Osteoblast (primary cell): ENCODE measurements around the gene DPP4. TPM values are rescaled to one million over a fixed set of nuclear protein-coding genes. Genes with fewer than 3 reads are reported as not detected.
A peak's percentile ranks its signal among the peaks of the same experiment; 100 is the strongest.

Experiments used
- DNase-seq: peaks from one replicate; pipeline ENCODE4 v3.0.0; 2011; ENCODE audit warnings: low spot score, mixed read lengths; ENCODE audit not compliant: insufficient read length; ENCODE audit errors: missing footprints
- H2AFZ ChIP-seq: 2 replicates; pipeline ENCODE4 v1.6.0; 2011; ENCODE audit warnings: mild to moderate bottlenecking, low read length
- H3K27ac ChIP-seq: 2 replicates; pipeline ENCODE4 v1.5.1; 2011; ENCODE audit warnings: mild to moderate bottlenecking, low read depth, low read length, moderate library complexity
- H3K27me3 ChIP-seq: 2 replicates; pipeline ENCODE4 v1.6.0; 2012; ENCODE audit warnings: mild to moderate bottlenecking, control low read depth, inconsistent platforms, low read length, moderate library complexity; ENCODE audit not compliant: insufficient read depth
- H3K36me3 ChIP-seq: 2 replicates; pipeline ENCODE4 v1.5.1; 2011; ENCODE audit warnings: mild to moderate bottlenecking, low read length, control low read depth, moderate library complexity; ENCODE audit not compliant: insufficient read depth
- H3K4me1 ChIP-seq: 2 replicates; pipeline ENCODE4 v1.5.1; 2011; ENCODE audit warnings: mild to moderate bottlenecking, low read length, control low read depth, moderate library complexity; ENCODE audit not compliant: insufficient read depth
- H3K4me2 ChIP-seq: 2 replicates; pipeline ENCODE4 v1.6.0; 2011; ENCODE audit warnings: mild to moderate bottlenecking, low read length; ENCODE audit not compliant: insufficient read depth
- H3K4me3 ChIP-seq: fragments of 200-600 bp; sonication (generic); 3 replicates; pipeline ENCODE4 v1.5.1; 2012; ENCODE audit warnings: mild to moderate bottlenecking, low read length, inconsistent platforms; ENCODE audit not compliant: insufficient read depth
- H3K79me2 ChIP-seq: 2 replicates; pipeline ENCODE4 v1.6.0; 2012; ENCODE audit warnings: mild to moderate bottlenecking, low read length, control low read depth, inconsistent platforms; ENCODE audit not compliant: insufficient read depth
- H3K9me3 ChIP-seq: 2 replicates; pipeline ENCODE4 v1.5.1; 2011; ENCODE audit warnings: low read depth, low read length, control low read depth
- H4K20me1 ChIP-seq: 2 replicates; pipeline ENCODE4 v1.6.0; 2012; ENCODE audit warnings: mild to moderate bottlenecking, low read length, control low read depth; ENCODE audit not compliant: insufficient read depth
- total RNA-seq: library from RNA; depleted of rRNA; stranded (reverse); fragments of >200 nt; gene quantifications from 2 replicates; pipeline ENCODE4 v1.2.3, GENCODE V29; 2012
- TF ChIP-seq, protein P1 (sequence below): IDR thresholded peaks from 2 replicates; pipeline ENCODE4 v1.5.1; 2011; ENCODE audit warnings: mild to moderate bottlenecking, low read depth, low read length, moderate library complexity; ENCODE audit errors: extremely low read depth

The DPP4 gene
- total RNA-seq, 1 donor: 192 TPM

DNA sequence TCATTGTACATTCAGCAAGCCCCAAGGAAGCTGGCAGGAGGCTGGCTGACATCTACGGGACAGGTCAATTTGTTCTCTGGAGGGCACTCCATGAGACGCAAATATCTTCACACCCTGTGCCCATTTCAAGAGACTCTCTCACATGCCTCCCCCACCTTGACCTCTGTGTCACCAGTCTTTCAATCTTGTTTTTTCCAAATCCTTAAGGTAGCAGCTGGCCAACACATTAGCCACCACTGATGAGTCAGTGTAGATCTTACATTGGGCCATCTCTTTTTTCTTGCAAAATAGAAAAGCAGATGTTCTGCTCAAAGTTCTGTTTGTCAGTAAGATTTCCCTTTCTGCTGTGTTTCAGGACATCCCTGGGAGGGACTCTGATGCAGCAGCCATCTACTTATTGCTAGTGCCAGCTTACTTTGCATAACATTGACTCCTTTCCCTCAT lies 1.7 kb upstream of the DPP4 start:
- H4K20me1 ChIP-seq: no peaks in the 10 kb centered on the region
- peak; percentile 91 for DNase-seq
- peaks cover 6% of the 10 kb centered on the region for H3K79me2 ChIP-seq
- H2AFZ ChIP-seq: peak overlapping the region; percentile 27
- H3K27ac ChIP-seq: peak overlapping the region; percentile 80
- H3K36me3 ChIP-seq: no peaks in the 10 kb centered on the region
- H3K4me2 ChIP-seq: peak overlapping the region; percentile 91
- no peaks in the 10 kb centered on the region for H3K9me3 ChIP-seq
- H3K27me3 ChIP-seq: no peaks in the 10 kb centered on the region
- peaks cover 49% of the 10 kb centered on the region for H3K4me1 ChIP-seq
- TF ChIP-seq, protein P1, sequence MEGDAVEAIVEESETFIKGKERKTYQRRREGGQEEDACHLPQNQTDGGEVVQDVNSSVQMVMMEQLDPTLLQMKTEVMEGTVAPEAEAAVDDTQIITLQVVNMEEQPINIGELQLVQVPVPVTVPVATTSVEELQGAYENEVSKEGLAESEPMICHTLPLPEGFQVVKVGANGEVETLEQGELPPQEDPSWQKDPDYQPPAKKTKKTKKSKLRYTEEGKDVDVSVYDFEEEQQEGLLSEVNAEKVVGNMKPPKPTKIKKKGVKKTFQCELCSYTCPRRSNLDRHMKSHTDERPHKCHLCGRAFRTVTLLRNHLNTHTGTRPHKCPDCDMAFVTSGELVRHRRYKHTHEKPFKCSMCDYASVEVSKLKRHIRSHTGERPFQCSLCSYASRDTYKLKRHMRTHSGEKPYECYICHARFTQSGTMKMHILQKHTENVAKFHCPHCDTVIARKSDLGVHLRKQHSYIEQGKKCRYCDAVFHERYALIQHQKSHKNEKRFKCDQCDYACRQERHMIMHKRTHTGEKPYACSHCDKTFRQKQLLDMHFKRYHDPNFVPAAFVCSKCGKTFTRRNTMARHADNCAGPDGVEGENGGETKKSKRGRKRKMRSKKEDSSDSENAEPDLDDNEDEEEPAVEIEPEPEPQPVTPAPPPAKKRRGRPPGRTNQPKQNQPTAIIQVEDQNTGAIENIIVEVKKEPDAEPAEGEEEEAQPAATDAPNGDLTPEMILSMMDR: no peak
- peak overlapping the region; percentile 15 for H3K4me3 ChIP-seq

DNA sequence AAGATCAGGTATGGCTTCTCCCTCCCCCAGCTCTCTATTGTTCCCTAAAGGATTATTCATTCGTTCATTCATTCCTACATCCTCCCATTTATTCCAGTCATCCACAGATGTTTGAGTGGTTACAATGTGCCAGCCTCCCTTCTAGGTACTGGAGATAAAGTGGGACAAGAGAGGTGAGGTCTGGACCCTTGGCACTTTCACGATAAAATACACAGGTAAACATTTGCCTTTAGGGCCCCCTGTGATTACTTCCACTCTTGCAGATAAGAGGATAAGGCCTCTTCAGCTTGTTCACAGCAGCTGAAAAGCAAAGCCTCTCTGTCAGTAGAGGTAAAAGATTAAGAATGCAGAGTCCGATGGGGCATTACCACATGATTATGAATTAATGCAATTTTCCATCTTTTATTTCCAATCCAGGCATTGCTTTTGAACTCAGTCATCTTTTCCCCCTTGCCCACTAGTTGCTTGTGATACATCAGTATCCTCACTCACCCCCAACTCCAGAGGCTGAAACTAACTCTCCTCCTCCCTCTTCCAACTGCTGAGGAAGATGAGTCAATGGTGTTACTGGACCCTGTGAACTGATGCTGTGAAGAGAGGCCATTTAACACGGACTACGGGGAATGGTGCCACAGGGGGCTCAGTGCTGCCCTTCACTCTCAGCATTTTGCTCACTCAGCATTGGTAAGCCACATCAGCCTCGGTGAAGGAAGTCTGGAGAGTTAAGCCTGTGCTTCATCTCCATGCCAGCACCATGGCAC lies 1.1 kb upstream of the DPP4 start:
- H3K27me3 ChIP-seq: no peaks in the 10 kb centered on the region
- peak overlapping the region; percentile 80 for H3K27ac ChIP-seq
- peaks cover 55% of the 10 kb centered on the region for H3K4me1 ChIP-seq
- no peaks in the 10 kb centered on the region for H4K20me1 ChIP-seq
- DNase-seq: peak; percentile 95
- H3K79me2 ChIP-seq: peaks cover 6% of the 10 kb centered on the region
- H3K4me2 ChIP-seq: peak overlapping the region; percentile 91
- H2AFZ ChIP-seq: peak overlapping the region; percentile 27
- H3K36me3 ChIP-seq: no peaks in the 10 kb centered on the region
- no peaks in the 10 kb centered on the region for H3K9me3 ChIP-seq
- H3K4me3 ChIP-seq: peak overlapping the region; percentile 82
- TF ChIP-seq, protein P1: no peak

DNA sequence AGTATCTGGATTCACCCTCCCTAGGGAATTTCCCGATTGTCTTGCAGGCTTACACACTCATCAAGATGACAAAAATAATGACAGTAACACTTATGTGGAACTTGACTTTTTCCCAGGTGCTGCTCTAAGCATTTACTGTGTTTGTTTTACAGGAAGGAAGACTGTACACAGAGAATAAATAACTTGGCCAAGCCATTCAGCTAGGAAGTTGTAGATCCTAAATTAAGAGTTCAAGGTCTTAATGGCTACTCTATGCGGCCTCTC lies 549 bp upstream of the DPP4 start:
- TF ChIP-seq, protein P1: no peak
- H3K4me3 ChIP-seq: peak overlapping the region; percentile 82
- H3K36me3 ChIP-seq: no peaks in the 10 kb centered on the region
- peak overlapping the region; percentile 80 for H3K27ac ChIP-seq
- H3K4me1 ChIP-seq: peaks cover 56% of the 10 kb centered on the region
- peak overlapping the region; percentile 88 for H2AFZ ChIP-seq
- H3K4me2 ChIP-seq: peak overlapping the region; percentile 91
- no peaks in the 10 kb centered on the region for H4K20me1 ChIP-seq
- H3K9me3 ChIP-seq: no peaks in the 10 kb centered on the region
- H3K27me3 ChIP-seq: no peaks in the 10 kb centered on the region
- peaks cover 7% of the 10 kb centered on the region for H3K79me2 ChIP-seq
- DNase-seq: peak; percentile 68

DNA sequence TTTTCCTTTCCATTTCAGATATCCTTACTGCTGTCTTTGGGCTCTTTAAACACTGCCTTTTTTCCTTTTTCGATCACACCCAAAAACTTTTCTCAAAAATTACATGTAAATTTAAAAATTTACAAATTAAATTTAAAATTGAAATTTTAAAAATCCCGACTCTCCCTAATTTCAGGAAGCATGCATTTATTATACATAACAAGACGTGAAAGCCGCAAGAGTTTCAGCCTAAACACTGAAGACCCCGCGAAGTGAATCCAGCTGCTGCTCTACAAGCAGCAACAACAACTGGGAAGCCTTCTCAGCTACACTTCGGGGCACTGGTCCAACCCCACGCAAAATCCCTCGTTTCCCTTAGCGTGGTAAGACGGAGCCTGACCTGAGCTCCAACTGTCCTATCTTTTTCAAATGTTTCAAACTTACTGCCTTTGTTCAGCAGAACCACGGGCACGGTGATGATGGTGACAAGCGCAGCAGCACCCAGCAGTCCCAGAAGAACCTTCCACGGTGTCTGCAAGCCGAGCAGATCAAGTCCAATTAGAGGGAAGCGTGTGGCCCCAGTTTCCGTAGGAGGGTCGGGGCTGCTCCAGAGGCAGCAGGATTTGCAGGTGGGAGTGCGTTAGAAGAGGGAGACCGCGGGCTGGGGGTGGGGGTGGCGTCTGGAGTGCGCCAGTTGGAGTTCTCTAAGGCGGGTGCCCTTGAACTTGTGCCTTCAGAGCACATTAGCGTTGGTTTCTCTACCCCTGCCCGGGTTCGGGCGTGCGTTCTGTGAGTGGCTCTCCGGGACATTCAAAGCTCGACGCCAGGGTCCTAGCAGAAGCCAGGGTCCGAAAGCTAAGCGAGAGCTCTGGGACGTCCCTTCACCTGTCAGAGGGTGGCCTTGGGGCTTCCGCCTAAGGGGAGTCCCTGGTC lies 783 bp downstream of the DPP4 start:
- Histone ChIP-seq H3K4me1 (peaks cover 60% of the 10 kb centered on the region), H3K27me3 (no peaks in the 10 kb centered on the region), H3K4me2 (peak overlapping the region; percentile 91), H3K9me3 (no peaks in the 10 kb centered on the region), H4K20me1 (no peaks in the 10 kb centered on the region), H3K4me3 (peak overlapping the region; percentile 82), H2AFZ (peak overlapping the region; percentile 88), H3K36me3 (no peaks in the 10 kb centered on the region), H3K27ac (peak overlapping the region; percentile 27), H3K79me2 (peaks cover 13% of the 10 kb centered on the region)
- TF ChIP-seq, protein P1: no peak
- DNase-seq: peak; percentile 65
